ENCODE measurements around the gene MAFG. TPM values are rescaled to one million over a fixed set of nuclear protein-coding genes. Genes with fewer than 3 reads are reported as not detected.
A peak's percentile ranks its signal among the peaks of the same experiment; 100 is the strongest.

Gene MAFG
- polyA plus RNA-seq, 1 donor (not counting 4 experiments of a cell fraction or from before 2014, with no cell fraction given): 8.3 TPM

- no peak for FAIRE-seq
Measured at GRCh38 chr17:81895400-81895799, 32.1 kb downstream of the MAFG start.

GRCh38 chr17:81891303-81891552 lies 36.3 kb downstream of the MAFG start:
- Histone ChIP-seq H3K27ac (ENCODE audit: control insufficient read depth, insufficient read depth, low read length) (peak overlapping the region; percentile 82), H2AFZ (ENCODE audit: control insufficient read depth, low read length) (no peak overlapping the region), H3K4me2 (ENCODE audit: control insufficient read depth, extremely low read depth, insufficient read depth, low read depth, low read length) (no peak overlapping the region), H3K27me3 (ENCODE audit: control insufficient read depth, extremely low read depth, insufficient read depth, low read length) (no peaks in the 10 kb centered on the region), H3K9me3 (ENCODE audit: control insufficient read depth, low read depth, low read length) (no peaks in the 10 kb centered on the region), H3K9me1 (ENCODE audit: control insufficient read depth, extremely low read depth, insufficient read depth, low read length) (no peaks in the 10 kb centered on the region), H3K4me3 (ENCODE audit: control insufficient read depth in 2 of 3, extremely low read depth in 1 of 3, insufficient read depth in 2 of 3, low read depth in 1 of 3, low read length in 3 of 3) (peak overlapping the region; percentile 81 to 91 (median 88)), H3K9ac (ENCODE audit: control insufficient read depth, extremely low read depth, insufficient read depth, low read length) (peak overlapping the region; percentile 92), H3K4me1 (ENCODE audit: control insufficient read depth, extremely low read depth, insufficient read depth, low read length) (peaks cover 13% of the 10 kb centered on the region), H3K79me2 (ENCODE audit: control insufficient read depth, insufficient read depth, low read length) (peaks cover 57% of the 10 kb centered on the region), H4K20me1 (ENCODE audit: control insufficient read depth, extremely low read depth, insufficient read depth, low read length) (no peaks in the 10 kb centered on the region), H3K36me3 (ENCODE audit: control insufficient read depth in 2 of 2, extremely low read depth in 1 of 2, insufficient read depth in 2 of 2, low read length in 2 of 2) (peaks cover 31 to 32% of the 10 kb centered on the region in 2 experiments)
- dilution Hi-C loops (cut with MboI; ENCODE audit: extremely low pct_ligation_motif_present, low sequenced_read_pairs): no loop called here
- DNase-seq (ENCODE audit: low read depth, low spot score) (no peak), FAIRE-seq (no peak)
- TF ChIP-seq EZH2 (IDR thresholded peaks at IDR 0.05; ENCODE audit: low read length) (no peak), CTCF (optimal IDR thresholded peaks at IDR 0.05 in 1 of 3, IDR thresholded peaks at IDR 0.05 in 1 of 3, conservative IDR thresholded peaks at IDR 0.05 in 1 of 3; ENCODE audit: extremely low read depth in 1 of 3, insufficient read depth in 2 of 3, low read length in 3 of 3) (no peak)

More at GRCh38 chr17:81895400-81895799, 32.1 kb downstream of the MAFG start:
- Histone ChIP-seq H3K9me1 (ENCODE audit: control insufficient read depth, extremely low read depth, insufficient read depth, low read length) (no peaks in the 10 kb centered on the region), H3K4me3 (ENCODE audit: control insufficient read depth in 2 of 3, extremely low read depth in 1 of 3, insufficient read depth in 2 of 3, low read depth in 1 of 3, low read length in 3 of 3) (no peak overlapping the region), H2AFZ (ENCODE audit: control insufficient read depth, low read length) (no peak overlapping the region), H3K79me2 (ENCODE audit: control insufficient read depth, insufficient read depth, low read length) (peaks cover 21% of the 10 kb centered on the region), H3K9me3 (ENCODE audit: control insufficient read depth, low read depth, low read length) (no peaks in the 10 kb centered on the region), H3K9ac (ENCODE audit: control insufficient read depth, extremely low read depth, insufficient read depth, low read length) (no peak overlapping the region), H3K36me3 (ENCODE audit: control insufficient read depth in 2 of 2, extremely low read depth in 1 of 2, insufficient read depth in 2 of 2, low read length in 2 of 2) (peaks cover 15 to 29% of the 10 kb centered on the region in 2 experiments), H3K27me3 (ENCODE audit: control insufficient read depth, extremely low read depth, insufficient read depth, low read length) (no peaks in the 10 kb centered on the region), H3K4me2 (ENCODE audit: control insufficient read depth, extremely low read depth, insufficient read depth, low read depth, low read length) (no peak overlapping the region), H3K4me1 (ENCODE audit: control insufficient read depth, extremely low read depth, insufficient read depth, low read length) (peaks cover 31% of the 10 kb centered on the region), H4K20me1 (ENCODE audit: control insufficient read depth, extremely low read depth, insufficient read depth, low read length) (peaks cover 8% of the 10 kb centered on the region), H3K27ac (ENCODE audit: control insufficient read depth, insufficient read depth, low read length) (no peak overlapping the region)
- DNase-seq (ENCODE audit: low read depth, low spot score): no peak
- dilution Hi-C loops (cut with MboI; ENCODE audit: extremely low pct_ligation_motif_present, low sequenced_read_pairs): no loop called here
- TF ChIP-seq CTCF (optimal IDR thresholded peaks at IDR 0.05 in 1 of 3, IDR thresholded peaks at IDR 0.05 in 1 of 3, conservative IDR thresholded peaks at IDR 0.05 in 1 of 3; ENCODE audit: extremely low read depth in 1 of 3, insufficient read depth in 2 of 3, low read length in 3 of 3): no peak
- no peak for TF ChIP-seq EZH2 (IDR thresholded peaks at IDR 0.05; ENCODE audit: low read length)
